Measurements from ENCODE around the gene C6orf89.

The C6orf89 gene

GRCh38 chr6:36885461-36886401 is at the start of gene C6orf89:
TSS of gene C6orf89 (plus strand) at chr6:36885952. CDS start at chr6:36899445, 13,493 bp downstream.
- DNase-seq (ENCODE audit: low read depth) = peak; percentile 95

GRCh38 chr6:36836111-36837021 is 49.4 kb upstream of the C6orf89 start:
- no peak for DNase-seq (ENCODE audit: low read depth)

- DNase-seq (ENCODE audit: low read depth) = no peak
Observed at GRCh38 chr6:36837022-36837339, 48.8 kb upstream of the C6orf89 start.

- no peak for DNase-seq (ENCODE audit: low read depth)
Observed at GRCh38 chr6:36837686-36838085, 48.1 kb upstream of the C6orf89 start.

- DNase-seq (ENCODE audit: low read depth) = no peak
Observed at GRCh38 chr6:36838896-36839748, 46.6 kb upstream of the C6orf89 start, which contains the start of gene CPNE5. TSS of gene CPNE5 (minus strand) at chr6:36839444. CDS start at chr6:36839377, 67 bp downstream.

- DNase-seq (ENCODE audit: low read depth) = no peak
Observed at GRCh38 chr6:36839749-36840431, 45.9 kb upstream of the C6orf89 start.

GRCh38 chr6:36840432-36841403 is 45.0 kb upstream of the C6orf89 start:
- DNase-seq (ENCODE audit: low read depth) = no peak

- no peak for DNase-seq (ENCODE audit: low read depth)
Observed at GRCh38 chr6:36841756-36842155, 44.0 kb upstream of the C6orf89 start.

- DNase-seq (ENCODE audit: low read depth) = no peak
Observed at GRCh38 chr6:36843170-36843569, 42.6 kb upstream of the C6orf89 start.

- DNase-seq (ENCODE audit: low read depth) = no peak
Observed at GRCh38 chr6:36844232-36845170, 41.3 kb upstream of the C6orf89 start.

- no peak for DNase-seq (ENCODE audit: low read depth)
Observed at GRCh38 chr6:36845233-36845632, 40.5 kb upstream of the C6orf89 start.

- DNase-seq (ENCODE audit: low read depth) = no peak
Observed at GRCh38 chr6:36847152-36847551, 38.6 kb upstream of the C6orf89 start.

GRCh38 chr6:36847991-36848390 is 37.8 kb upstream of the C6orf89 start:
- no peak for DNase-seq (ENCODE audit: low read depth)

- no peak for DNase-seq (ENCODE audit: low read depth)
Observed at GRCh38 chr6:36848658-36849441, 36.9 kb upstream of the C6orf89 start.

- no peak for DNase-seq (ENCODE audit: low read depth)
Observed at GRCh38 chr6:36850021-36850420, 35.7 kb upstream of the C6orf89 start.

- peak; percentile 93 for DNase-seq (ENCODE audit: low read depth)
Observed at GRCh38 chr6:36851149-36851614, 34.6 kb upstream of the C6orf89 start.

GRCh38 chr6:36851626-36852025 is 34.1 kb upstream of the C6orf89 start:
- DNase-seq (ENCODE audit: low read depth) = no peak
